ENCODE results near the gene OR9Q1. TPM values are rescaled to one million over a fixed set of nuclear protein-coding genes. Genes with fewer than 3 reads are reported as not detected.

OR9Q1 gene
- total and polyA plus RNA-seq, 2 experiments from 2014 or later = not detected

- TF ChIP-seq ZNF462 (CRISPR knock-in tag; IDR thresholded peaks at IDR 0.05) (no peak), EZH2 (IDR thresholded peaks at IDR 0.05; ENCODE audit: low read depth, unreplicated experiment) (no peak), EZH2phosphoT487 (IDR thresholded peaks at IDR 0.05; ENCODE audit: unreplicated experiment) (no peak), JUNB (IDR thresholded peaks at IDR 0.05; ENCODE audit: unreplicated experiment) (no peak), CTCF (conservative IDR thresholded peaks at IDR 0.05; ENCODE audit: low read depth in 2 of 2) (no peak), POLR2AphosphoS5 (IDR thresholded peaks at IDR 0.05; ENCODE audit: low read depth) (no peak), NANOG (IDR thresholded peaks at IDR 0.05; ENCODE audit: borderline replicate concordance) (no peak)
These were observed 7.0 kb downstream of the OR9Q1 start, which contains the start of gene OR6Q1 (continued) for GRCh38 chr11:58030653-58031052.

GRCh38 chr11:58034471-58034870 lies 10.8 kb downstream of the OR9Q1 start:
- Histone ChIP-seq H3K4me2 (no peak overlapping the region), H3F3A (replicated peaks; ENCODE audit: low read depth) (no peaks in the 10 kb centered on the region), H3K4me3 (no peak overlapping the region), H3K36me3 (ENCODE audit: insufficient read depth) (no peaks in the 10 kb centered on the region), H3K27me3 (ENCODE audit: insufficient read depth) (no peaks in the 10 kb centered on the region), H4K20me1 (replicated peaks; ENCODE audit: insufficient read depth) (no peaks in the 10 kb centered on the region), H2AFZ (no peak overlapping the region), H3K9me2 (ENCODE audit: insufficient read depth) (no peaks in the 10 kb centered on the region; the same call in 1 of the 2 replicates), H3K4me1 (ENCODE audit: insufficient read depth) (no peaks in the 10 kb centered on the region), H3K27ac (ENCODE audit: low read depth) (no peak overlapping the region), H3K79me2 (replicated peaks; ENCODE audit: insufficient read depth) (no peaks in the 10 kb centered on the region)
- H3K4me1 Mint-ChIP-seq = no peaks in the 10 kb centered on the region
- ATAC-seq = no peak
- DNase-seq (ENCODE audit: low spot score) = no peak
- peaks cover 24% of the 10 kb centered on the region for H3K9me3 Mint-ChIP-seq
- peaks cover 2% of the 10 kb centered on the region for H3K27me3 Mint-ChIP-seq (ENCODE audit: insufficient read depth, low read depth, poor library complexity)
- no peak overlapping the region for H3K27ac Mint-ChIP-seq
- H3K36me3 Mint-ChIP-seq (ENCODE audit: low read depth) = peaks cover 5% of the 10 kb centered on the region; the same call in 1 of the 3 replicates
- no peak overlapping the region for H3K4me3 Mint-ChIP-seq
- TF ChIP-seq STAT1 (IDR thresholded peaks at IDR 0.05; ENCODE audit: unreplicated experiment) (no peak), CTCF (conservative IDR thresholded peaks at IDR 0.05; ENCODE audit: low read depth in 2 of 2) (no peak), ZNF114 (CRISPR knock-in tag; IDR thresholded peaks at IDR 0.05) (no peak), CREB1 (CRISPR knock-in tag; IDR thresholded peaks at IDR 0.05; ENCODE audit: low read depth) (no peak), POLR2AphosphoS5 (IDR thresholded peaks at IDR 0.05; ENCODE audit: low read depth) (no peak), NANOG (IDR thresholded peaks at IDR 0.05; ENCODE audit: borderline replicate concordance) (no peak)

All from GM23338 (cell line).